HG02588 (cell line): ENCODE results near the gene PRSS57.
"Not testable (repeated sequence)": the region's sequence is repeated elsewhere in the genome, so short reads cannot be mapped to it uniquely, and the experiment has no call there.

Experiments used
- ATAC-seq: cut with Tn5 transposase; IDR thresholded peaks from one replicate; pipeline ENCODE4 v1.9.1; 2021; ENCODE audit warnings: mild to moderate bottlenecking, moderate library complexity; ENCODE audit not compliant: unreplicated experiment

Gene PRSS57

GRCh38 chr19:676007-676338, 19.3 kb downstream of the PRSS57 start:
- no peak for ATAC-seq

GRCh38 chr19:674282-675151, 20.7 kb downstream of the PRSS57 start:
- ATAC-seq = no peak

- no peak for ATAC-seq
Observed at GRCh38 chr19:670609-671075, 24.6 kb downstream of the PRSS57 start.

- ATAC-seq = not testable (repeated sequence)
Observed at GRCh38 chr19:668675-669434, 26.4 kb downstream of the PRSS57 start.

- not testable (repeated sequence) for ATAC-seq
Observed at GRCh38 chr19:666985-667573, 28.2 kb downstream of the PRSS57 start.

GRCh38 chr19:664913-665443, 30.3 kb downstream of the PRSS57 start:
- no peak for ATAC-seq

- no peak for ATAC-seq
Observed at GRCh38 chr19:663682-664117, 31.6 kb downstream of the PRSS57 start.

- ATAC-seq = peak; percentile 47
Observed at GRCh38 chr19:662962-663681, 32.1 kb downstream of the PRSS57 start, which contains the start of gene RNF126. TSS of gene RNF126 (minus strand) at chr19:663214. CDS start at chr19:663121, 93 bp downstream.

GRCh38 chr19:662207-662961, 32.9 kb downstream of the PRSS57 start:
- ATAC-seq = no peak

- no peak for ATAC-seq
Observed at GRCh38 chr19:661427-662196, 33.6 kb downstream of the PRSS57 start.

GRCh38 chr19:660793-661426, 34.3 kb downstream of the PRSS57 start:
- no peak for ATAC-seq

- ATAC-seq = no peak
Observed at GRCh38 chr19:658916-659839, 36.1 kb downstream of the PRSS57 start.

- ATAC-seq = no peak
Observed at GRCh38 chr19:658059-658839, 37.0 kb downstream of the PRSS57 start.

- no peak for ATAC-seq
Observed at GRCh38 chr19:657611-658010, 37.6 kb downstream of the PRSS57 start.

GRCh38 chr19:656751-657559, 38.3 kb downstream of the PRSS57 start:
- no peak for ATAC-seq

GRCh38 chr19:655691-656090, 39.6 kb downstream of the PRSS57 start:
- ATAC-seq = no peak
